ENCODE data around the gene USH2A. TPM values are rescaled to one million over a fixed set of nuclear protein-coding genes. Genes with fewer than 3 reads are reported as not detected.

Gene USH2A
- total and polyA plus RNA-seq, 3 donors from 2014 or later, result 1.6 to 2.5 (median 1.8) TPM

- no peak for DNase-seq
- WGBS, 2 donors, result 84 to 90% methylated on average over 7 of the region's 7 CpGs
- Histone ChIP-seq H3K4me1 (no peaks in the 10 kb centered on the region), H3K27me3 (no peaks in the 10 kb centered on the region), H3K9me3 (no peaks in the 10 kb centered on the region), H3K36me3 (ENCODE audit: low read depth, missing control alignments) (no peaks in the 10 kb centered on the region), H3K27ac (no peak overlapping the region), H3K4me3 (no peak overlapping the region)
- intact Hi-C loops (cut with DNase I; ENCODE audit: low total_unique reads), result no loop called here
- TF ChIP-seq, protein P1, sequence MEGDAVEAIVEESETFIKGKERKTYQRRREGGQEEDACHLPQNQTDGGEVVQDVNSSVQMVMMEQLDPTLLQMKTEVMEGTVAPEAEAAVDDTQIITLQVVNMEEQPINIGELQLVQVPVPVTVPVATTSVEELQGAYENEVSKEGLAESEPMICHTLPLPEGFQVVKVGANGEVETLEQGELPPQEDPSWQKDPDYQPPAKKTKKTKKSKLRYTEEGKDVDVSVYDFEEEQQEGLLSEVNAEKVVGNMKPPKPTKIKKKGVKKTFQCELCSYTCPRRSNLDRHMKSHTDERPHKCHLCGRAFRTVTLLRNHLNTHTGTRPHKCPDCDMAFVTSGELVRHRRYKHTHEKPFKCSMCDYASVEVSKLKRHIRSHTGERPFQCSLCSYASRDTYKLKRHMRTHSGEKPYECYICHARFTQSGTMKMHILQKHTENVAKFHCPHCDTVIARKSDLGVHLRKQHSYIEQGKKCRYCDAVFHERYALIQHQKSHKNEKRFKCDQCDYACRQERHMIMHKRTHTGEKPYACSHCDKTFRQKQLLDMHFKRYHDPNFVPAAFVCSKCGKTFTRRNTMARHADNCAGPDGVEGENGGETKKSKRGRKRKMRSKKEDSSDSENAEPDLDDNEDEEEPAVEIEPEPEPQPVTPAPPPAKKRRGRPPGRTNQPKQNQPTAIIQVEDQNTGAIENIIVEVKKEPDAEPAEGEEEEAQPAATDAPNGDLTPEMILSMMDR (IDR thresholded peaks at IDR 0.05), result no peak
Measured at GRCh38 chr1:215987092-215987875, 436.0 kb downstream of the USH2A start.

- H3K9me3 ChIP-seq, result no peaks in the 10 kb centered on the region
- DNase-seq, result no peak
- TF ChIP-seq, protein P1 (IDR thresholded peaks at IDR 0.05), result no peak
- no peak for TF ChIP-seq POLR2A (IDR thresholded peaks at IDR 0.05)
- no peaks in the 10 kb centered on the region for H3K4me1 ChIP-seq
- WGBS, 2 donors, result 83 to 100% methylated on average over 1 of the region's 1 CpG
- H3K4me3 ChIP-seq, result no peak overlapping the region
- no peaks in the 10 kb centered on the region for H3K27me3 ChIP-seq
- intact Hi-C loops (cut with DNase I; ENCODE audit: low total_unique reads), result no loop called here
- no peaks in the 10 kb centered on the region for H3K36me3 ChIP-seq (ENCODE audit: low read depth, missing control alignments)
- H3K27ac ChIP-seq, result no peak overlapping the region
Measured at GRCh38 chr1:215986401-215986800, 436.8 kb downstream of the USH2A start.

DNA sequence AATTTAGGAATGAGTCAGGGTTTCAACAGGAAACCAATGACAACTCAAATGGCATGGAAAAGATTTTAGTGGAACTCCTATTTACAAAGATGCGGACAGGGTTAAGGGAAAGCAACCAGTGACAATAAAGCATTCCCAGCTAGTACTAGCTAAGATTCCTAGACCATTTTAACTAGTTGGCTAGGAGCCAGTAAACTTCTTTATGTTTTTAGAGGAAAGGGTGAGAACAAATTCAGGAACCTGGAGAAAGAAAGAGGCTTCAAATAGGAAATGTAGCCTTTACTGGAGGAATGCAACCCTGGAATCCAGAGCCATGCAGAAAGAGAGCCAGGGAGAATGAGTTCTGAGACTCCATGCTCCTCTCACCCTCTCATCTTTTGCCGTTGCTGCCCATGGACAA lies 439.6 kb downstream of the USH2A start:
- Histone ChIP-seq H3K4me3 (no peak overlapping the region), H3K27me3 (no peaks in the 10 kb centered on the region), H3K4me1 (no peaks in the 10 kb centered on the region), H3K27ac (no peak overlapping the region), H3K9me3 (no peaks in the 10 kb centered on the region), H3K36me3 (ENCODE audit: low read depth, missing control alignments) (no peaks in the 10 kb centered on the region)
- intact Hi-C loops (cut with DNase I; ENCODE audit: low total_unique reads), result no loop called here
- TF ChIP-seq POLR2A (IDR thresholded peaks at IDR 0.05), result no peak
- TF ChIP-seq, protein P1 (IDR thresholded peaks at IDR 0.05), result no peak
- no peak for DNase-seq
- WGBS, 2 donors, result 74 to 80% methylated on average over 2 of the region's 2 CpGs

GRCh38 chr1:215971793-215972441 lies 451.3 kb downstream of the USH2A start:
- intact Hi-C loops (cut with DNase I; ENCODE audit: low total_unique reads), result no loop called here
- no peak for DNase-seq

More at GRCh38 chr1:215971793-215972441, 451.3 kb downstream of the USH2A start:
- 75 to 80% methylated on average over 10 of the region's 10 CpGs for WGBS, 2 donors
- no peak overlapping the region for H3K4me3 ChIP-seq
- no peaks in the 10 kb centered on the region for H3K9me3 ChIP-seq
- no peaks in the 10 kb centered on the region for H3K27me3 ChIP-seq
- no peaks in the 10 kb centered on the region for H3K4me1 ChIP-seq
- H3K27ac ChIP-seq, result no peak overlapping the region
- no peaks in the 10 kb centered on the region for H3K36me3 ChIP-seq (ENCODE audit: low read depth, missing control alignments)
- no peak for TF ChIP-seq POLR2A (IDR thresholded peaks at IDR 0.05)
- TF ChIP-seq, protein P1 (IDR thresholded peaks at IDR 0.05), result no peak

Measured in testis (tissue), 3 donors.